ENCODE data around the gene RALGAPA2. TPM values are rescaled to one million over a fixed set of nuclear protein-coding genes. Genes with fewer than 3 reads are reported as not detected.

Gene RALGAPA2
- total RNA-seq, 1 experiment from 2014 or later, result 10.8 TPM

DNA sequence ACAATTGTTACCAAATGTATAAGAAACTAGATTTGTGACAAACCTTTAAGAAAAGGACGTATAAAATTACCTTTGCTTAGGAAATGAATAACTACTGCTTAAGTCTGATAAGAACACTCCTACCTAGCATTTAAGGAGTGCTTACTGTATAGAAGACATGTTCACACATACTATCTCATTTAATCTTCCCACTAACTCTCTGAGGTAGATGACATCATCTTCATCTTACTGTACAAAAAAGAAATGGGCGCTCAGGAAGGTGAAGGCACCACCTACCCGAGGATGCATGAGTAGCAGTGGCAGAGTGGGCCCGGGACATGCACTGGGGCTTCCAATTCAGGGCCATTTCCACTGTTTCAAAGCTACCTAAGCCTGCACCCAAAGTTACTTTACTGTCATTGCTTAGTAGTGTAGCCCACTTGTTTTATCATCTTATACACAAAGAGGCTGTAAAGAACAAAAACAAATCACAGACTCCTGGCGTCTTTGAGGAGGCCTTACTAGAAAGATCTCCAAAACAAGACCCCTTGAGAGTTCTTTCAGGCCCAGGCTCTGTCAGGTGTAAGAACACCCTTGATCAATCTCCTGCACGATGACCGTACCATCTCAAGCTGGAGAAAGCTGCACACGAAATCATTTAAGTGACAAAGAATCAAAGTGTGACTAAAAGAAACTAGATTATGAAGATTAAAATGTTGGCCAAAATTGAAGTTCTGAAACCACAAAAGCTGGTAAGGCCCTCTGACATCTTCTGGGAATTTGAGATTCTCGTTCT, 216.5 kb downstream of the RALGAPA2 start:
- no peaks in the 10 kb centered on the region for H3K27me3 ChIP-seq (ENCODE audit: insufficient read depth, low read length)
- intact Hi-C loops (cut with micrococcal nuclease), result no loop called here
- no peak overlapping the region for H3K27ac ChIP-seq (ENCODE audit: low read depth, low read length)
- no TSS peak for BruUV-seq (replicated peaks)
- H3K79me2 ChIP-seq (ENCODE audit: insufficient read depth, low read length), result no peaks in the 10 kb centered on the region
- H3K9me2 ChIP-seq (ENCODE audit: insufficient read depth), result no peaks in the 10 kb centered on the region
- H2AFZ ChIP-seq (ENCODE audit: low read depth, low read length, poor library complexity, severe bottlenecking), result no peak overlapping the region
- no peaks in the 10 kb centered on the region for H4K20me1 ChIP-seq (ENCODE audit: insufficient read depth)
- ChIA-PET RAD21 (ENCODE audit: low non-redundant PET in 1 of 2, low total read pairs in 2 of 2, uncharacterized antibody in 2 of 2, unreplicated experiment in 2 of 2) (no interaction called here), POLR2A (no interaction called here), CTCF (no interaction called here)
- H3K9ac ChIP-seq (ENCODE audit: low read length), result no peak overlapping the region
- ATAC-seq (no peak), DNase-seq (ENCODE audit: low read depth, low spot score) (no peak)
- no peak overlapping the region for H3K4me2 ChIP-seq (ENCODE audit: low read length)
- H3K9me3 ChIP-seq (ENCODE audit: control insufficient read depth in 1 of 2, insufficient read depth in 1 of 2, low read depth in 1 of 2, low read length in 2 of 2), result no peaks in the 10 kb centered on the region
- no peaks in the 10 kb centered on the region for H3K36me3 ChIP-seq (ENCODE audit: control insufficient read depth in 1 of 2, insufficient read depth in 2 of 2, low read length in 2 of 2)
- no peaks in the 10 kb centered on the region for H3K4me1 ChIP-seq (ENCODE audit: control insufficient read depth in 1 of 2, insufficient read depth in 2 of 2, low read length in 2 of 2)
- TF ChIP-seq TCF7L2 (IDR thresholded peaks at IDR 0.05; ENCODE audit: borderline replicate concordance, extremely low read depth, insufficient read depth, insufficient read length), result no peak
- no peak for TF ChIP-seq ZNF274 (IDR thresholded peaks at IDR 0.05; ENCODE audit: low read depth, low read length)
- TF ChIP-seq RAD21 (IDR thresholded peaks at IDR 0.05; ENCODE audit: low read depth), result no peak
- no peak for TF ChIP-seq POLR2A (IDR thresholded peaks at IDR 0.05; ENCODE audit: borderline replicate concordance, extremely low read depth, insufficient read depth, insufficient read length)
- no peak for TF ChIP-seq POLR2AphosphoS5 (IDR thresholded peaks at IDR 0.05; ENCODE audit: low read depth, low read length)
- no peak for TF ChIP-seq FOSL1 (IDR thresholded peaks at IDR 0.05; ENCODE audit: low read depth)
- TF ChIP-seq ZFX (IDR thresholded peaks at IDR 0.05), result no peak
- no peak for TF ChIP-seq SIN3A (IDR thresholded peaks at IDR 0.05; ENCODE audit: low read depth)
- no peak for TF ChIP-seq YY1 (IDR thresholded peaks at IDR 0.05; ENCODE audit: extremely low read depth, insufficient replicate concordance, low read depth, low read length)
- TF ChIP-seq EZH2 (IDR thresholded peaks at IDR 0.05), result no peak
- no peak for TF ChIP-seq EZH2phosphoT487 (IDR thresholded peaks at IDR 0.05; ENCODE audit: borderline replicate concordance)
- TF ChIP-seq CEBPB (IDR thresholded peaks at IDR 0.05; ENCODE audit: low read depth), result no peak
- TF ChIP-seq SRF (IDR thresholded peaks at IDR 0.05; ENCODE audit: low read depth), result no peak
- TF ChIP-seq, protein P1, sequence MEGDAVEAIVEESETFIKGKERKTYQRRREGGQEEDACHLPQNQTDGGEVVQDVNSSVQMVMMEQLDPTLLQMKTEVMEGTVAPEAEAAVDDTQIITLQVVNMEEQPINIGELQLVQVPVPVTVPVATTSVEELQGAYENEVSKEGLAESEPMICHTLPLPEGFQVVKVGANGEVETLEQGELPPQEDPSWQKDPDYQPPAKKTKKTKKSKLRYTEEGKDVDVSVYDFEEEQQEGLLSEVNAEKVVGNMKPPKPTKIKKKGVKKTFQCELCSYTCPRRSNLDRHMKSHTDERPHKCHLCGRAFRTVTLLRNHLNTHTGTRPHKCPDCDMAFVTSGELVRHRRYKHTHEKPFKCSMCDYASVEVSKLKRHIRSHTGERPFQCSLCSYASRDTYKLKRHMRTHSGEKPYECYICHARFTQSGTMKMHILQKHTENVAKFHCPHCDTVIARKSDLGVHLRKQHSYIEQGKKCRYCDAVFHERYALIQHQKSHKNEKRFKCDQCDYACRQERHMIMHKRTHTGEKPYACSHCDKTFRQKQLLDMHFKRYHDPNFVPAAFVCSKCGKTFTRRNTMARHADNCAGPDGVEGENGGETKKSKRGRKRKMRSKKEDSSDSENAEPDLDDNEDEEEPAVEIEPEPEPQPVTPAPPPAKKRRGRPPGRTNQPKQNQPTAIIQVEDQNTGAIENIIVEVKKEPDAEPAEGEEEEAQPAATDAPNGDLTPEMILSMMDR (IDR thresholded peaks at IDR 0.05 in 2 of 3, conservative IDR thresholded peaks at IDR 0.05 in 1 of 3; ENCODE audit: borderline replicate concordance in 1 of 3, insufficient read depth in 1 of 3, low read depth in 2 of 3, low read length in 2 of 3), result no peak
- TF ChIP-seq SP1 (IDR thresholded peaks at IDR 0.05; ENCODE audit: low read depth), result no peak
- TF ChIP-seq MAX (IDR thresholded peaks at IDR 0.05), result no peak
- TF ChIP-seq CBX3 (IDR thresholded peaks at IDR 0.05; ENCODE audit: low read depth), result no peak
- H3K4me3 ChIP-seq (replicated peaks in 1 of 2; ENCODE audit: low read depth in 1 of 2, low read length in 2 of 2), result no peak overlapping the region

Measured in HCT116 (cell line).